IPS DF 4.7 (cell line): Measurements from ENCODE around the gene CHTOP.
"Not testable (repeated sequence)": the region's sequence is repeated elsewhere in the genome, so short reads cannot be mapped to it uniquely, and the experiment has no call there.

Experiments used
- DNase-seq: peaks from one replicate; pipeline ENCODE4 v3.0.0-alpha.2; 2013; ENCODE audit warnings: low spot score; ENCODE audit errors: extremely low read depth

Gene CHTOP

GRCh38 chr1:153631047-153632022 is 2.5 kb upstream of the CHTOP start:
- no peak for DNase-seq

GRCh38 chr1:153633161-153633753 is 609 bp upstream of the CHTOP start:
- no peak for DNase-seq

- no peak for DNase-seq
Observed at GRCh38 chr1:153635872-153636271, 2.0 kb downstream of the CHTOP start.

- no peak for DNase-seq
Observed at GRCh38 chr1:153636312-153636711, 2.4 kb downstream of the CHTOP start.

- DNase-seq, result no peak
Observed at GRCh38 chr1:153638261-153638660, 4.4 kb downstream of the CHTOP start.

- DNase-seq, result no peak
Observed at GRCh38 chr1:153639280-153639679, 5.4 kb downstream of the CHTOP start.

GRCh38 chr1:153640213-153640612 is 6.3 kb downstream of the CHTOP start:
- not testable (repeated sequence) for DNase-seq

- no peak for DNase-seq
Observed at GRCh38 chr1:153640861-153641260, 7.0 kb downstream of the CHTOP start.

- DNase-seq, result no peak
Observed at GRCh38 chr1:153642161-153642560, 8.3 kb downstream of the CHTOP start.

GRCh38 chr1:153643100-153643499 is 9.2 kb downstream of the CHTOP start:
- no peak for DNase-seq

- DNase-seq, result no peak
Observed at GRCh38 chr1:153643816-153644215, 9.9 kb downstream of the CHTOP start.

- DNase-seq, result no peak
Observed at GRCh38 chr1:153646672-153647345, 12.9 kb downstream of the CHTOP start.

GRCh38 chr1:153647346-153647714 is 13.5 kb downstream of the CHTOP start:
- DNase-seq, result no peak

GRCh38 chr1:153648000-153648643 is 14.3 kb downstream of the CHTOP start:
- no peak for DNase-seq

- no peak for DNase-seq
Observed at GRCh38 chr1:153649137-153649862, 15.4 kb downstream of the CHTOP start.

- DNase-seq, result no peak
Observed at GRCh38 chr1:153649863-153650235, 16.0 kb downstream of the CHTOP start.

GRCh38 chr1:153651771-153652170 is 17.9 kb downstream of the CHTOP start:
- no peak for DNase-seq

- no peak for DNase-seq
Observed at GRCh38 chr1:153652805-153653500, 19.1 kb downstream of the CHTOP start.

GRCh38 chr1:153655333-153655732 is 21.5 kb downstream of the CHTOP start:
- DNase-seq, result no peak

GRCh38 chr1:153658400-153659174 is 24.7 kb downstream of the CHTOP start, which contains the start of gene SNAPIN:
Gene SNAPIN, plus strand, starts transcription at chr1:153658703. Its CDS starts 41 bp downstream, at chr1:153658744.
- no peak for DNase-seq
